ENCODE results near the gene NTPCR.

DNA sequence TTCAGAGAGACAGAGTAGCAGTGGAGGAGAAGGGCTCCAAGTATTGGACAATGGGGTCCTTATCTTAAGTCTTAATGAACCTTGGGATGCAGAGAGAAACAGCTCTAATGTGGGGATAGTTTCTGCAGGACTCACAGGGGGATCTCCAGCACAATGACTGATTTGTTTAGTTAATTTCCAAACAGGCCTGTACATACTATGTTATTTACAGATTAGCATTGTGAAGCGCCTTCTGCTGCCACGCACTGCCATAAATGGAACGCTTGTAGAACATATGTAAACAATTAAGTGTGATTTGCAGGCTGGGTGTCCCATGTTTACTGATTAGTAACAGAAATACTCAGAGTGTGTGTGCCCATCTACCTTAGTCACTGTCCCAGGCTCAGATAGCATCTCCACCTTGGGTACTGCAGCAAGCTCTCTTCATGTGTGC lies 56.1 kb downstream of the NTPCR start:
- TF ChIP-seq, protein P1, sequence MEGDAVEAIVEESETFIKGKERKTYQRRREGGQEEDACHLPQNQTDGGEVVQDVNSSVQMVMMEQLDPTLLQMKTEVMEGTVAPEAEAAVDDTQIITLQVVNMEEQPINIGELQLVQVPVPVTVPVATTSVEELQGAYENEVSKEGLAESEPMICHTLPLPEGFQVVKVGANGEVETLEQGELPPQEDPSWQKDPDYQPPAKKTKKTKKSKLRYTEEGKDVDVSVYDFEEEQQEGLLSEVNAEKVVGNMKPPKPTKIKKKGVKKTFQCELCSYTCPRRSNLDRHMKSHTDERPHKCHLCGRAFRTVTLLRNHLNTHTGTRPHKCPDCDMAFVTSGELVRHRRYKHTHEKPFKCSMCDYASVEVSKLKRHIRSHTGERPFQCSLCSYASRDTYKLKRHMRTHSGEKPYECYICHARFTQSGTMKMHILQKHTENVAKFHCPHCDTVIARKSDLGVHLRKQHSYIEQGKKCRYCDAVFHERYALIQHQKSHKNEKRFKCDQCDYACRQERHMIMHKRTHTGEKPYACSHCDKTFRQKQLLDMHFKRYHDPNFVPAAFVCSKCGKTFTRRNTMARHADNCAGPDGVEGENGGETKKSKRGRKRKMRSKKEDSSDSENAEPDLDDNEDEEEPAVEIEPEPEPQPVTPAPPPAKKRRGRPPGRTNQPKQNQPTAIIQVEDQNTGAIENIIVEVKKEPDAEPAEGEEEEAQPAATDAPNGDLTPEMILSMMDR (conservative IDR thresholded peaks at IDR 0.05; ENCODE audit: low read depth, low read length) = no peak
- no peak for TF ChIP-seq EZH2 (IDR thresholded peaks at IDR 0.05; ENCODE audit: borderline replicate concordance, low read depth, low read length, poor library complexity, severe bottlenecking)

Data from A673 (cell line).